Measurements from ENCODE around the gene TSPAN10. TPM values are rescaled to one million over a fixed set of nuclear protein-coding genes. Genes with fewer than 3 reads are reported as not detected.

Gene TSPAN10
- total and polyA plus RNA-seq, 4 donors, result 0.61 to 4.7 (median 1.1) TPM

DNA sequence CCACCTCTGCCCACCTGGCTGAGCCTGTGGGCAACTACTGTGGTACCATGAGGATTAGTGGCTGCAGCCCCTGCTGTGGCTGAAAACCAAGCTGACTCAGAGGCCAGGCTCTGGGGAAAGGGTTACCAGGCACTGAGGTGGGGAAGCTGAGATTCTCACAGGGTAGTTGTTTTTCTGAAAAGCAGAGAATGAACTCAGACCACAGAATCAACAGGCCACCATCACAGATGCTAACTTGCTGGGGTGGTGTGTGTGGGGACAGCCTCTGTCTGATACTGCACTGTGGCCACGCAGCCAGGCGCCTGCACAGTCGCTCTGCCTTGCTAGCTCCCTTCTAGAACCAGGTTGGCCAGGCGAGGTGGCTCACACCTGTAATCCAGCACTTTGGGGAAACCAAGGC is 28.9 kb upstream of the TSPAN10 start:
- no peaks in the 10 kb centered on the region for H3K9me3 ChIP-seq (ENCODE audit: control insufficient read depth in 4 of 4, insufficient read depth in 3 of 4, low read length in 3 of 4)
- no peak for DNase-seq
- no peaks in the 10 kb centered on the region for H3K27me3 ChIP-seq (ENCODE audit: control insufficient read depth in 3 of 3, insufficient read depth in 3 of 3, low read length in 2 of 3)
- H3K4me3 ChIP-seq, result no peak overlapping the region
- no peaks in the 10 kb centered on the region for H3K4me1 ChIP-seq (ENCODE audit: control insufficient read depth in 5 of 5, insufficient read depth in 5 of 5, low read length in 5 of 5)
- H3K27ac ChIP-seq (ENCODE audit: low read depth in 1 of 2, low read length in 1 of 2), result no peak overlapping the region
- no peak overlapping the region for H3K9ac ChIP-seq (ENCODE audit: insufficient read depth in 1 of 2, low read length in 2 of 2)
- TF ChIP-seq, protein P1, sequence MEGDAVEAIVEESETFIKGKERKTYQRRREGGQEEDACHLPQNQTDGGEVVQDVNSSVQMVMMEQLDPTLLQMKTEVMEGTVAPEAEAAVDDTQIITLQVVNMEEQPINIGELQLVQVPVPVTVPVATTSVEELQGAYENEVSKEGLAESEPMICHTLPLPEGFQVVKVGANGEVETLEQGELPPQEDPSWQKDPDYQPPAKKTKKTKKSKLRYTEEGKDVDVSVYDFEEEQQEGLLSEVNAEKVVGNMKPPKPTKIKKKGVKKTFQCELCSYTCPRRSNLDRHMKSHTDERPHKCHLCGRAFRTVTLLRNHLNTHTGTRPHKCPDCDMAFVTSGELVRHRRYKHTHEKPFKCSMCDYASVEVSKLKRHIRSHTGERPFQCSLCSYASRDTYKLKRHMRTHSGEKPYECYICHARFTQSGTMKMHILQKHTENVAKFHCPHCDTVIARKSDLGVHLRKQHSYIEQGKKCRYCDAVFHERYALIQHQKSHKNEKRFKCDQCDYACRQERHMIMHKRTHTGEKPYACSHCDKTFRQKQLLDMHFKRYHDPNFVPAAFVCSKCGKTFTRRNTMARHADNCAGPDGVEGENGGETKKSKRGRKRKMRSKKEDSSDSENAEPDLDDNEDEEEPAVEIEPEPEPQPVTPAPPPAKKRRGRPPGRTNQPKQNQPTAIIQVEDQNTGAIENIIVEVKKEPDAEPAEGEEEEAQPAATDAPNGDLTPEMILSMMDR (IDR thresholded peaks at IDR 0.05; ENCODE audit: control extremely low read depth, extremely low read depth), result no peak
- 97 to 100% methylated on average over 4 of the region's 4 CpGs for WGBS, 2 donors
- peaks cover 35 to 54% (median 39%) of the 10 kb centered on the region in 4 donors for H3K36me3 ChIP-seq (ENCODE audit: control insufficient read depth in 4 of 4, insufficient read depth in 4 of 4, low read length in 4 of 4)
- no peak for ATAC-seq (ENCODE audit: insufficient read depth, low FRiP score)

DNA sequence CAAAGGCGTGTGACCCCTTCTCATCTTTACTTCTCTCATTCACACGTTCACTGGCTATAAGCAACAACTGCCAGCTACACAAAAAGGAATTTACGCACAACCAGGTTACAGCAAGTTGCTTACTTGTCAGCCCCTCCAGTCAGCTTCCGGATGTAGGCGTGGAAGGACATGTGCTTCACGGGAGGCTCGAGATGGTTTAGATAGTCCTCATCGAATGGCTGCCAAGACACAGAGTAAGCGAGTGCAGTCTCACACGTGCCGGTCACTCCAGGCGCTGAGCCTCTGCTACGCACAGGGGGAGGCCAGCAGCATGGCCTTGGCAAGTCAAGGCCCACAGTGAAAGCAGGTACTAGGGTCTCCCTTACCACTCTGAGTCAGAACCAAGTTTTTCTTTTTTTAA is 28.4 kb upstream of the TSPAN10 start:
- ATAC-seq (ENCODE audit: insufficient read depth, low FRiP score), result no peak
- H3K9ac ChIP-seq (ENCODE audit: insufficient read depth in 1 of 2, low read length in 2 of 2), result no peak overlapping the region
- WGBS, 2 donors, result 91 to 93% methylated on average over 13 of the region's 13 CpGs
- no peak overlapping the region for H3K27ac ChIP-seq (ENCODE audit: low read depth in 1 of 2, low read length in 1 of 2)
- no peaks in the 10 kb centered on the region for H3K9me3 ChIP-seq (ENCODE audit: control insufficient read depth in 4 of 4, insufficient read depth in 3 of 4, low read length in 3 of 4)
- H3K4me3 ChIP-seq, result no peak overlapping the region
- TF ChIP-seq, protein P1 (IDR thresholded peaks at IDR 0.05; ENCODE audit: control extremely low read depth, extremely low read depth), result no peak
- H3K27me3 ChIP-seq (ENCODE audit: control insufficient read depth in 3 of 3, insufficient read depth in 3 of 3, low read length in 2 of 3), result no peaks in the 10 kb centered on the region
- H3K4me1 ChIP-seq (ENCODE audit: control insufficient read depth in 5 of 5, insufficient read depth in 5 of 5, low read length in 5 of 5), result peaks cover 0 to under 1% (median 0%) of the 10 kb centered on the region in 5 donors
- no peak for DNase-seq
- peaks cover 35 to 53% (median 39%) of the 10 kb centered on the region in 4 donors for H3K36me3 ChIP-seq (ENCODE audit: control insufficient read depth in 4 of 4, insufficient read depth in 4 of 4, low read length in 4 of 4)

DNA sequence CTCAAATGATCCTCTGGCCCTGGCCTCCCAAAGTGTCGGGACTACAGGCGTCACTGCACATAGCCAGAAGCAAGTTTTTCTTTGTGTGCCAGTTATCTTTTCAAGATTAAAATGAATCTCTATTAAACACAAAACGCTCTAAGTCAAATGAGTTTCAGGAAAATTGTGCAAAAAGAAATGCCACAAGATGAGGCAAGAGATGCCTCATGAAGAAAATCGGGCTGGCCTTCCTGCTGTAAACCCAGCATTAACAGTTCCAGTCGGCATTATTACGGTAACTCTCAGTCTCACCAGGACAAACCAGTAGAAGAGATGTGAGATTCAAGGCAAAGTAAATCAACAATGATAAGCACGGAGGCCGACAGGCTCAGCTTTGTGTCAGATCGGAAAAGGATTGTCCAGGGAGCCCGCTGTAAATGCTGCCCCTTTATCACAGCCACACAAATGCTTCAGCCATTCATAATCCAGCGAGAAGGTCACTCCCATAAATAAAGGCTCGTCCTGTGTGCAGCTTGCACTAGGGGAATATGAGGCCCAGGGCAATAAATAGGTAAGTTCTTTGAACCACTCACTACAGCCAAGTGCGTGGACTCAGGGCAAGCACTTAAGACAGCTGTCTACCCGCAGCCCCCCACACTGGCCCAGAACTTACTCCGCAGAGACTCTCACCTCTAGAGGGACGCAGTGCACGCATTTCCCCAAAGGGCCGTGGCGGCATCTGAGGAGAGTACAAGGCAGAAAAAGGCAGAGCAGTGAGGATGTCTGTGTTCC is 27.3 kb upstream of the TSPAN10 start:
- no peaks in the 10 kb centered on the region for H3K9me3 ChIP-seq (ENCODE audit: control insufficient read depth in 4 of 4, insufficient read depth in 3 of 4, low read length in 3 of 4)
- H3K27ac ChIP-seq (ENCODE audit: low read depth in 1 of 2, low read length in 1 of 2), result no peak overlapping the region
- peaks cover 0 to 5% (median 0%) of the 10 kb centered on the region in 5 donors for H3K4me1 ChIP-seq (ENCODE audit: control insufficient read depth in 5 of 5, insufficient read depth in 5 of 5, low read length in 5 of 5)
- 64 to 87% methylated on average over 19 of the region's 19 CpGs for WGBS, 2 donors
- TF ChIP-seq, protein P1 (IDR thresholded peaks at IDR 0.05; ENCODE audit: control extremely low read depth, extremely low read depth), result no peak
- no peak overlapping the region for H3K4me3 ChIP-seq
- ATAC-seq (ENCODE audit: insufficient read depth, low FRiP score) (no peak), DNase-seq (no peak)
- no peaks in the 10 kb centered on the region for H3K27me3 ChIP-seq (ENCODE audit: control insufficient read depth in 3 of 3, insufficient read depth in 3 of 3, low read length in 2 of 3)
- no peak overlapping the region for H3K9ac ChIP-seq (ENCODE audit: insufficient read depth in 1 of 2, low read length in 2 of 2)
- H3K36me3 ChIP-seq (ENCODE audit: control insufficient read depth in 4 of 4, insufficient read depth in 4 of 4, low read length in 4 of 4), result peaks cover 25 to 51% (median 30%) of the 10 kb centered on the region in 4 donors
